ENCODE data around the gene CEMIP2. TPM values are rescaled to one million over a fixed set of nuclear protein-coding genes. Genes with fewer than 3 reads are reported as not detected.
"Not testable (repeated sequence)": the region's sequence is repeated elsewhere in the genome, so short reads cannot be mapped to it uniquely, and the experiment has no call there.

The CEMIP2 gene
- total RNA-seq, 1 donor from 2014 or later, result 45.3 TPM

- H3K9me3 Mint-ChIP-seq, result no peaks in the 10 kb centered on the region
- H3K27me3 Mint-ChIP-seq (ENCODE audit: low read depth), result peaks cover 3% of the 10 kb centered on the region
Observed at GRCh38 chr9:71675857-71676165, 92.5 kb downstream of the CEMIP2 start.

GRCh38 chr9:71675105-71675856, 93.0 kb downstream of the CEMIP2 start:
- Mint-ChIP-seq H3K27me3 (ENCODE audit: low read depth) (peaks cover 3% of the 10 kb centered on the region), H3K36me3 (ENCODE audit: low read depth) (peaks cover 13% of the 10 kb centered on the region), H3K4me1 (ENCODE audit: low read depth) (peaks cover 9% of the 10 kb centered on the region), H3K9me3 (no peaks in the 10 kb centered on the region), H3K4me3 (ENCODE audit: low read depth) (no peak overlapping the region), H3K27ac (no peak overlapping the region)
- no peak for DNase-seq (ENCODE audit: low spot score)
- intact Hi-C loops (cut with micrococcal nuclease), result no loop called here

More at GRCh38 chr9:71675857-71676165, 92.5 kb downstream of the CEMIP2 start:
- no peak for DNase-seq (ENCODE audit: low spot score)
- no peak overlapping the region for H3K4me3 Mint-ChIP-seq (ENCODE audit: low read depth)
- peaks cover 14% of the 10 kb centered on the region for H3K36me3 Mint-ChIP-seq (ENCODE audit: low read depth)
- no peak overlapping the region for H3K27ac Mint-ChIP-seq
- H3K4me1 Mint-ChIP-seq (ENCODE audit: low read depth), result peaks cover 9% of the 10 kb centered on the region
- intact Hi-C loops (cut with micrococcal nuclease), result no loop called here

- intact Hi-C loops (cut with micrococcal nuclease), result no loop called here
- H3K27me3 Mint-ChIP-seq (ENCODE audit: low read depth), result peaks cover 19% of the 10 kb centered on the region
- H3K36me3 Mint-ChIP-seq (ENCODE audit: low read depth), result peaks cover 3% of the 10 kb centered on the region
- DNase-seq (ENCODE audit: low spot score), result no peak
- H3K4me1 Mint-ChIP-seq (ENCODE audit: low read depth), result peaks cover 8% of the 10 kb centered on the region
- H3K4me3 Mint-ChIP-seq (ENCODE audit: low read depth), result no peak overlapping the region
- H3K9me3 Mint-ChIP-seq, result no peaks in the 10 kb centered on the region
- no peak overlapping the region for H3K27ac Mint-ChIP-seq
Observed at GRCh38 chr9:71672573-71672972, 95.7 kb downstream of the CEMIP2 start.

GRCh38 chr9:71671289-71671688, 97.0 kb downstream of the CEMIP2 start:
- no peaks in the 10 kb centered on the region for H3K4me1 Mint-ChIP-seq (ENCODE audit: low read depth)
- no peak overlapping the region for H3K27ac Mint-ChIP-seq
- intact Hi-C loops (cut with micrococcal nuclease), result no loop called here
- no peak for DNase-seq (ENCODE audit: low spot score)
- H3K36me3 Mint-ChIP-seq (ENCODE audit: low read depth), result no peaks in the 10 kb centered on the region
- peaks cover 19% of the 10 kb centered on the region for H3K27me3 Mint-ChIP-seq (ENCODE audit: low read depth)
- no peaks in the 10 kb centered on the region for H3K9me3 Mint-ChIP-seq
- H3K4me3 Mint-ChIP-seq (ENCODE audit: low read depth), result no peak overlapping the region

GRCh38 chr9:71670121-71670520, 98.2 kb downstream of the CEMIP2 start:
- Mint-ChIP-seq H3K4me3 (ENCODE audit: low read depth) (no peak overlapping the region), H3K36me3 (ENCODE audit: low read depth) (no peaks in the 10 kb centered on the region), H3K9me3 (no peaks in the 10 kb centered on the region), H3K27ac (no peak overlapping the region), H3K27me3 (ENCODE audit: low read depth) (peaks cover 19% of the 10 kb centered on the region), H3K4me1 (ENCODE audit: low read depth) (no peaks in the 10 kb centered on the region)
- intact Hi-C loops (cut with micrococcal nuclease), result no loop called here
- DNase-seq (ENCODE audit: low spot score), result no peak

- Mint-ChIP-seq H3K4me1 (ENCODE audit: low read depth) (peaks cover 3% of the 10 kb centered on the region), H3K36me3 (ENCODE audit: low read depth) (no peaks in the 10 kb centered on the region), H3K9me3 (no peaks in the 10 kb centered on the region), H3K4me3 (ENCODE audit: low read depth) (no peak overlapping the region), H3K27me3 (ENCODE audit: low read depth) (peaks cover 19% of the 10 kb centered on the region), H3K27ac (no peak overlapping the region)
- DNase-seq (ENCODE audit: low spot score), result no peak
- intact Hi-C loops (cut with micrococcal nuclease), result no loop called here
Observed at GRCh38 chr9:71669284-71669995, 98.9 kb downstream of the CEMIP2 start.

GRCh38 chr9:71668717-71669116, 99.6 kb downstream of the CEMIP2 start:
- intact Hi-C loops (cut with micrococcal nuclease), result no loop called here
- Mint-ChIP-seq H3K27ac (no peak overlapping the region), H3K4me1 (ENCODE audit: low read depth) (peaks cover 5% of the 10 kb centered on the region), H3K27me3 (ENCODE audit: low read depth) (peaks cover 25% of the 10 kb centered on the region), H3K9me3 (no peaks in the 10 kb centered on the region), H3K4me3 (ENCODE audit: low read depth) (no peak overlapping the region), H3K36me3 (ENCODE audit: low read depth) (no peaks in the 10 kb centered on the region)
- DNase-seq (ENCODE audit: low spot score), result no peak

GRCh38 chr9:71665247-71665646, 103.1 kb downstream of the CEMIP2 start:
- Mint-ChIP-seq H3K4me1 (ENCODE audit: low read depth) (peaks cover 5% of the 10 kb centered on the region), H3K9me3 (no peaks in the 10 kb centered on the region), H3K4me3 (ENCODE audit: low read depth) (no peak overlapping the region), H3K27me3 (ENCODE audit: low read depth) (peaks cover 22% of the 10 kb centered on the region), H3K36me3 (ENCODE audit: low read depth) (no peaks in the 10 kb centered on the region), H3K27ac (no peak overlapping the region)
- intact Hi-C loops (cut with micrococcal nuclease), result no loop called here
- no peak for DNase-seq (ENCODE audit: low spot score)

- H3K4me3 Mint-ChIP-seq (ENCODE audit: low read depth), result no peak overlapping the region
Observed at GRCh38 chr9:71664566-71664965, 103.7 kb downstream of the CEMIP2 start.

GRCh38 chr9:71663931-71664459, 104.3 kb downstream of the CEMIP2 start:
- H3K4me3 Mint-ChIP-seq (ENCODE audit: low read depth), result no peak overlapping the region
- no peaks in the 10 kb centered on the region for H3K36me3 Mint-ChIP-seq (ENCODE audit: low read depth)
- H3K27me3 Mint-ChIP-seq (ENCODE audit: low read depth), result peaks cover 16% of the 10 kb centered on the region
- no peak overlapping the region for H3K27ac Mint-ChIP-seq
- H3K4me1 Mint-ChIP-seq (ENCODE audit: low read depth), result peaks cover 5% of the 10 kb centered on the region
- intact Hi-C loops (cut with micrococcal nuclease), result no loop called here
- DNase-seq (ENCODE audit: low spot score), result no peak
- no peaks in the 10 kb centered on the region for H3K9me3 Mint-ChIP-seq

More at GRCh38 chr9:71664566-71664965, 103.7 kb downstream of the CEMIP2 start:
- intact Hi-C loops (cut with micrococcal nuclease), result no loop called here
- Mint-ChIP-seq H3K36me3 (ENCODE audit: low read depth) (no peaks in the 10 kb centered on the region), H3K27ac (no peak overlapping the region), H3K27me3 (ENCODE audit: low read depth) (peaks cover 19% of the 10 kb centered on the region), H3K9me3 (no peaks in the 10 kb centered on the region), H3K4me1 (ENCODE audit: low read depth) (peaks cover 5% of the 10 kb centered on the region)
- DNase-seq (ENCODE audit: low spot score), result no peak

GRCh38 chr9:71663216-71663615, 105.1 kb downstream of the CEMIP2 start:
- intact Hi-C loops (cut with micrococcal nuclease), result no loop called here
- peaks cover 10% of the 10 kb centered on the region for H3K27me3 Mint-ChIP-seq (ENCODE audit: low read depth)
- no peak for DNase-seq (ENCODE audit: low spot score)
- no peaks in the 10 kb centered on the region for H3K36me3 Mint-ChIP-seq (ENCODE audit: low read depth)
- no peak overlapping the region for H3K27ac Mint-ChIP-seq
- H3K4me1 Mint-ChIP-seq (ENCODE audit: low read depth), result peaks cover 5% of the 10 kb centered on the region
- no peaks in the 10 kb centered on the region for H3K9me3 Mint-ChIP-seq
- H3K4me3 Mint-ChIP-seq (ENCODE audit: low read depth), result no peak overlapping the region

- peaks cover 5% of the 10 kb centered on the region for H3K4me1 Mint-ChIP-seq (ENCODE audit: low read depth)
- intact Hi-C loops (cut with micrococcal nuclease), result no loop called here
Observed at GRCh38 chr9:71662082-71662481, 106.2 kb downstream of the CEMIP2 start.

GRCh38 chr9:71657276-71657675, 111.0 kb downstream of the CEMIP2 start:
- H3K36me3 Mint-ChIP-seq (ENCODE audit: low read depth); DNase-seq (ENCODE audit: low spot score); H3K9me3 Mint-ChIP-seq; H3K4me1 Mint-ChIP-seq (ENCODE audit: low read depth); intact Hi-C loops (cut with micrococcal nuclease); H3K27ac Mint-ChIP-seq; H3K4me3 Mint-ChIP-seq (ENCODE audit: low read depth): not testable (repeated sequence)
- peaks cover 26% of the 10 kb centered on the region for H3K27me3 Mint-ChIP-seq (ENCODE audit: low read depth)

More at GRCh38 chr9:71662082-71662481, 106.2 kb downstream of the CEMIP2 start:
- peaks cover 15% of the 10 kb centered on the region for H3K27me3 Mint-ChIP-seq (ENCODE audit: low read depth)
- DNase-seq (ENCODE audit: low spot score), result no peak
- no peaks in the 10 kb centered on the region for H3K36me3 Mint-ChIP-seq (ENCODE audit: low read depth)
- H3K4me3 Mint-ChIP-seq (ENCODE audit: low read depth), result no peak overlapping the region
- no peak overlapping the region for H3K27ac Mint-ChIP-seq
- H3K9me3 Mint-ChIP-seq, result peaks cover 8% of the 10 kb centered on the region

Data from activated T-helper 2 cell treated with anti-CD3 and anti-CD28 coated beads, Interferon-gamma antibody, Interleukin-2, Interleukin-4, amounts not matched to agents 10 μg/mL and 5 μg/mL and 100 μg/mL, durations not matched to agents 14 hours and 24 hours and 36 hours (primary cell).